ENCODE measurements around the gene DYSF. TPM values are rescaled to one million over a fixed set of nuclear protein-coding genes. Genes with fewer than 3 reads are reported as not detected.

The DYSF gene
- total and polyA plus RNA-seq, 3 donors from 2014 or later: 6.8 to 10.9 (median 8.9) TPM

- no peaks in the 10 kb centered on the region for H3K27me3 ChIP-seq
- H3K4me3 ChIP-seq: no peak overlapping the region
- WGBS, 2 donors: 94 to 97% methylated on average over 7 of the region's 7 CpGs
- no peak overlapping the region for H3K27ac ChIP-seq
- H3K9me3 ChIP-seq: no peaks in the 10 kb centered on the region
- no peaks in the 10 kb centered on the region for H3K36me3 ChIP-seq (ENCODE audit: low read depth, missing control alignments)
- intact Hi-C loops (cut with DNase I; ENCODE audit: low total_unique reads): no loop called here
- H3K4me1 ChIP-seq: peaks cover 16% of the 10 kb centered on the region
- no peak for TF ChIP-seq POLR2A (IDR thresholded peaks at IDR 0.05)
- TF ChIP-seq CTCF (IDR thresholded peaks at IDR 0.05): no peak
- no peak for DNase-seq
These were observed 235.2 kb downstream of the DYSF start for GRCh38 chr2:71688530-71688929.

GRCh38 chr2:71689393-71689792, 236.0 kb downstream of the DYSF start:
- H3K27me3 ChIP-seq: no peaks in the 10 kb centered on the region
- no peak for TF ChIP-seq POLR2A (IDR thresholded peaks at IDR 0.05)
- TF ChIP-seq CTCF (IDR thresholded peaks at IDR 0.05): no peak
- H3K36me3 ChIP-seq (ENCODE audit: low read depth, missing control alignments): no peaks in the 10 kb centered on the region
- 86 to 89% methylated on average over 2 of the region's 2 CpGs for WGBS, 2 donors
- no peak for DNase-seq
- intact Hi-C loops (cut with DNase I; ENCODE audit: low total_unique reads): no loop called here
- H3K4me3 ChIP-seq: no peak overlapping the region
- H3K9me3 ChIP-seq: no peaks in the 10 kb centered on the region
- H3K27ac ChIP-seq: no peak overlapping the region
- H3K4me1 ChIP-seq: peaks cover 16% of the 10 kb centered on the region

GRCh38 chr2:71689968-71690834, 236.8 kb downstream of the DYSF start:
- TF ChIP-seq POLR2A (IDR thresholded peaks at IDR 0.05) (no peak), CTCF (IDR thresholded peaks at IDR 0.05) (no peak)
- no peak for DNase-seq
- no peaks in the 10 kb centered on the region for H3K9me3 ChIP-seq
- no peak overlapping the region for H3K4me3 ChIP-seq
- H3K36me3 ChIP-seq (ENCODE audit: low read depth, missing control alignments): no peaks in the 10 kb centered on the region
- H3K4me1 ChIP-seq: peaks cover 14% of the 10 kb centered on the region
- no peaks in the 10 kb centered on the region for H3K27me3 ChIP-seq
- 95% methylated on average over 21 of the region's 21 CpGs for WGBS, 2 donors
- intact Hi-C loops (cut with DNase I; ENCODE audit: low total_unique reads): no loop called here
- H3K27ac ChIP-seq: no peak overlapping the region

GRCh38 chr2:71690876-71691475, 237.6 kb downstream of the DYSF start:
- H3K27me3 ChIP-seq: no peaks in the 10 kb centered on the region
- no peak for TF ChIP-seq POLR2A (IDR thresholded peaks at IDR 0.05)
- H3K4me1 ChIP-seq: peaks cover 9% of the 10 kb centered on the region
- DNase-seq: no peak
- H3K36me3 ChIP-seq (ENCODE audit: low read depth, missing control alignments): no peaks in the 10 kb centered on the region
- intact Hi-C loops (cut with DNase I; ENCODE audit: low total_unique reads): no loop called here
- H3K4me3 ChIP-seq: no peak overlapping the region
- H3K9me3 ChIP-seq: no peaks in the 10 kb centered on the region
- WGBS, 2 donors: 85 to 88% methylated on average over 12 of the region's 12 CpGs
- no peak overlapping the region for H3K27ac ChIP-seq

- Histone ChIP-seq H3K27ac (no peak overlapping the region), H3K4me3 (no peak overlapping the region), H3K36me3 (ENCODE audit: low read depth, missing control alignments) (no peaks in the 10 kb centered on the region), H3K27me3 (no peaks in the 10 kb centered on the region), H3K4me1 (no peaks in the 10 kb centered on the region), H3K9me3 (no peaks in the 10 kb centered on the region)
- 81 to 90% methylated on average over 24 of the region's 24 CpGs for WGBS, 2 donors
- TF ChIP-seq CTCF (IDR thresholded peaks at IDR 0.05) (no peak), POLR2A (IDR thresholded peaks at IDR 0.05) (no peak)
- intact Hi-C loops (cut with DNase I; ENCODE audit: low total_unique reads): no loop called here
- DNase-seq: no peak
These were observed 238.5 kb downstream of the DYSF start for GRCh38 chr2:71691747-71692441.
